PC-9 (cell line): ENCODE data around the gene STARD10.

Experiments used
- EZH2 ChIP-seq: fragments of 200-600 bp; sonication (generic); IDR thresholded peaks from 2 replicates; pipeline ENCODE4 v1.8.0; 2017; ENCODE audit warnings: antibody characterized with exemption, low read depth
- TF ChIP-seq, protein P1 (sequence below): fragments of 200-600 bp; sonication (generic); conservative IDR thresholded peaks from 2 replicates; pipeline ENCODE4 v1.6.1; 2017; ENCODE audit warnings: mixed run types, antibody characterized with exemption, mild to moderate bottlenecking, moderate library complexity

GRCh38 chr11:72741849-72742512 is 51.9 kb downstream of the STARD10 start:
- TF ChIP-seq, protein P1, sequence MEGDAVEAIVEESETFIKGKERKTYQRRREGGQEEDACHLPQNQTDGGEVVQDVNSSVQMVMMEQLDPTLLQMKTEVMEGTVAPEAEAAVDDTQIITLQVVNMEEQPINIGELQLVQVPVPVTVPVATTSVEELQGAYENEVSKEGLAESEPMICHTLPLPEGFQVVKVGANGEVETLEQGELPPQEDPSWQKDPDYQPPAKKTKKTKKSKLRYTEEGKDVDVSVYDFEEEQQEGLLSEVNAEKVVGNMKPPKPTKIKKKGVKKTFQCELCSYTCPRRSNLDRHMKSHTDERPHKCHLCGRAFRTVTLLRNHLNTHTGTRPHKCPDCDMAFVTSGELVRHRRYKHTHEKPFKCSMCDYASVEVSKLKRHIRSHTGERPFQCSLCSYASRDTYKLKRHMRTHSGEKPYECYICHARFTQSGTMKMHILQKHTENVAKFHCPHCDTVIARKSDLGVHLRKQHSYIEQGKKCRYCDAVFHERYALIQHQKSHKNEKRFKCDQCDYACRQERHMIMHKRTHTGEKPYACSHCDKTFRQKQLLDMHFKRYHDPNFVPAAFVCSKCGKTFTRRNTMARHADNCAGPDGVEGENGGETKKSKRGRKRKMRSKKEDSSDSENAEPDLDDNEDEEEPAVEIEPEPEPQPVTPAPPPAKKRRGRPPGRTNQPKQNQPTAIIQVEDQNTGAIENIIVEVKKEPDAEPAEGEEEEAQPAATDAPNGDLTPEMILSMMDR, result no peak
- TF ChIP-seq EZH2, result no peak
